Vagina (tissue), 2 donors: ENCODE measurements around the gene GNS. TPM values are rescaled to one million over a fixed set of nuclear protein-coding genes. Genes with fewer than 3 reads are reported as not detected.

Experiments used
- DNase-seq, 2 donors: peaks; one replicate each; pipeline ENCODE4 v3.0.0-alpha.2; 2017; ENCODE audit errors: extremely low spot score in 2 of 2
- H3K27ac ChIP-seq: fragments of 200-600 bp; sonication (generic); one replicate; pipeline ENCODE4 v1.5.1; 2019
- H3K27me3 ChIP-seq: fragments of 200-600 bp; sonication (generic); one replicate; pipeline ENCODE4 v1.5.1; 2019
- H3K36me3 ChIP-seq, 2 donors: fragments of 200-600 bp; sonication (generic); one replicate each; pipeline ENCODE4 v1.5.1; 2017 to 2019
- H3K4me1 ChIP-seq: fragments of 200-600 bp; sonication (generic); one replicate; pipeline ENCODE4 v1.5.1; 2019
- H3K4me3 ChIP-seq, 2 donors: fragments of 200-600 bp; sonication (generic); 1 replicate in 1 of 2; 2 replicates in 1 of 2; pipeline ENCODE4 v1.5.1; 2016 to 2019
- H3K9me3 ChIP-seq: fragments of 200-600 bp; sonication (generic); one replicate; pipeline ENCODE4 v1.5.1; 2019
- CTCF ChIP-seq, 3 experiments: fragments of 450-650 bp in 2 of 3; fragments of 200-600 bp in 1 of 3; sonication (generic) in 1 of 3; IDR thresholded peaks; one replicate each; pipeline ENCODE4 v1.5.1; 2017 to 2019; ENCODE audit warnings: antibody characterized with exemption in 3 of 3, mild to moderate bottlenecking in 2 of 3, moderate library complexity in 2 of 3
- POLR2A ChIP-seq, 2 donors: fragments of 450-650 bp; IDR thresholded peaks; one replicate each; pipeline ENCODE4 v1.6.1; 2017; ENCODE audit warnings: antibody characterized with exemption in 2 of 2, mild to moderate bottlenecking in 2 of 2, moderate library complexity in 2 of 2
- POLR2AphosphoS5 ChIP-seq, 2 donors: sonication (generic); formaldehyde crosslinking; IDR thresholded peaks; one replicate each; pipeline ENCODE4 v1.9.0; 2017; ENCODE audit warnings: antibody characterized with exemption in 2 of 2, mild to moderate bottlenecking in 2 of 2, low read depth in 1 of 2; ENCODE audit not compliant: insufficient read depth in 1 of 2
- intact Hi-C: fragments of 100-400 bp; cut with DNase I; formaldehyde crosslinking; loops from one replicate; pipeline ENCODE4 v1.15.1; 2023
- total RNA-seq: library from RNA; depleted of rRNA; stranded (reverse); fragments of >200 nt; gene quantifications from one replicate; pipeline ENCODE4 v1.2.3, GENCODE V29; 2016

The GNS gene
- total RNA-seq, 1 donor from 2014 or later, result 51.1 TPM

DNA sequence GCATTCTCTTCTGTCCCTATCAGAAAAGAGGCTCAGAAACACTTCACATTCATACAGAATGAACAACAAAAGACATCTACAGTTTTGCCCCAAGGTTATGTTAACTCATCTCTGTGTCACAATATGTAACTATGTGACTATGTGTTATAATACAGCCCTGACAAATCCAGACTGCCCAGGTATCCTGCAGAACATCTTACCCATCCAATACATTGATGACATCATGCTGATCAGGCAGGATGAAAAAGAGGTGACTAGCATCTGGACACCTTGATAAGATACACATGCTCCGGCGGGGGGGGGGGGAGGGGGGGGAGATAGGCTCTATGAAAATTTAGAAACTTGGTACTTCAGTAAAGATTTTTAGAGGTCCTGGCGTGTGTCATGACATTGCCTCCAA is 8.3 kb upstream of the GNS start:
- DNase-seq, result no peak
- no peaks in the 10 kb centered on the region for H3K4me1 ChIP-seq
- TF ChIP-seq POLR2A (IDR thresholded peaks at IDR 0.05) (no peak), CTCF (IDR thresholded peaks at IDR 0.05) (no peak), POLR2AphosphoS5 (IDR thresholded peaks at IDR 0.05; ENCODE audit: insufficient read depth in 1 of 2, low read depth in 1 of 2) (no peak)
- no peak overlapping the region for H3K27ac ChIP-seq
- intact Hi-C loops, result no loop called here
- no peaks in the 10 kb centered on the region for H3K27me3 ChIP-seq
- H3K9me3 ChIP-seq, result no peaks in the 10 kb centered on the region
- H3K4me3 ChIP-seq, result no peak overlapping the region
- no peaks in the 10 kb centered on the region for H3K36me3 ChIP-seq

GRCh38 chr12:64760808-64761573 is 1.8 kb upstream of the GNS start:
- intact Hi-C loops, result no loop called here

GRCh38 chr12:64757771-64758170 is 1.4 kb downstream of the GNS start:
- H3K4me1 ChIP-seq, result peaks cover 36% of the 10 kb centered on the region
- intact Hi-C loops, result no loop called here
- peak overlapping the region; percentile 67 to 99 for H3K4me3 ChIP-seq
- H3K27ac ChIP-seq, result no peak overlapping the region
- no peaks in the 10 kb centered on the region for H3K9me3 ChIP-seq
- H3K27me3 ChIP-seq, result no peaks in the 10 kb centered on the region
- no peak for DNase-seq
- H3K36me3 ChIP-seq, result no peaks in the 10 kb centered on the region
- no peak for TF ChIP-seq CTCF (IDR thresholded peaks at IDR 0.05)

More at GRCh38 chr12:64760808-64761573, 1.8 kb upstream of the GNS start:
- peaks cover 28% of the 10 kb centered on the region for H3K4me1 ChIP-seq
- no peak overlapping the region for H3K27ac ChIP-seq
- TF ChIP-seq POLR2A (IDR thresholded peaks at IDR 0.05) (no peak), POLR2AphosphoS5 (IDR thresholded peaks at IDR 0.05; ENCODE audit: insufficient read depth in 1 of 2, low read depth in 1 of 2) (no peak), CTCF (IDR thresholded peaks at IDR 0.05) (no peak)
- H3K27me3 ChIP-seq, result no peaks in the 10 kb centered on the region
- H3K36me3 ChIP-seq, result no peaks in the 10 kb centered on the region
- DNase-seq, result no peak
- no peak overlapping the region for H3K4me3 ChIP-seq
- no peaks in the 10 kb centered on the region for H3K9me3 ChIP-seq

- intact Hi-C loops, result no loop called here
- Histone ChIP-seq H3K4me3 (no peak overlapping the region), H3K4me1 (peaks cover 36% of the 10 kb centered on the region)
Measured at GRCh38 chr12:64756376-64756775, 2.8 kb downstream of the GNS start.

More at GRCh38 chr12:64756376-64756775, 2.8 kb downstream of the GNS start:
- TF ChIP-seq POLR2A (IDR thresholded peaks at IDR 0.05), result no peak
- TF ChIP-seq CTCF (IDR thresholded peaks at IDR 0.05), result no peak
- no peak for TF ChIP-seq POLR2AphosphoS5 (IDR thresholded peaks at IDR 0.05; ENCODE audit: insufficient read depth in 1 of 2, low read depth in 1 of 2)
- Histone ChIP-seq H3K27ac (no peak overlapping the region), H3K9me3 (no peaks in the 10 kb centered on the region), H3K36me3 (peaks cover 0 to 3% of the 10 kb centered on the region in 2 donors), H3K27me3 (no peaks in the 10 kb centered on the region)
- DNase-seq, result no peak
